ENCODE data around the gene TTC14. TPM values are rescaled to one million over a fixed set of nuclear protein-coding genes. Genes with fewer than 3 reads are reported as not detected.

The TTC14 gene
- total RNA-seq, 3 donors from 2014 or later, result 25.7 to 32.1 (median 27.2) TPM

Other genes with a start within 250 kb of the TTC14 start
- gene CCDC39, start 77.3 kb downstream of the TTC14 start, total RNA-seq, result not detected